H9 (cell line): ENCODE results near the gene TMEM125. TPM values are rescaled to one million over a fixed set of nuclear protein-coding genes. Genes with fewer than 3 reads are reported as not detected.

Experiments used
- DNase-seq: peaks from one replicate; pipeline ENCODE4 v3.0.0-alpha.2; 2017
- H2AFZ ChIP-seq: one replicate; pipeline ENCODE4 v1.6.1; 2013; ENCODE audit warnings: mild to moderate bottlenecking, low read length, control low read depth, moderate library complexity
- H2AK5ac ChIP-seq: 2 replicates; pipeline ENCODE4 v1.6.1; 2013; ENCODE audit warnings: low read length, control low read depth, mixed read lengths; ENCODE audit not compliant: insufficient read length
- H2BK120ac ChIP-seq: one replicate; pipeline ENCODE4 v1.6.1; 2013; ENCODE audit warnings: low read depth, mild to moderate bottlenecking, low read length, control low read depth, inconsistent platforms; ENCODE audit not compliant: poor library complexity, severe bottlenecking
- H2BK12ac ChIP-seq: 2 replicates; pipeline ENCODE4 v1.6.1; 2013; ENCODE audit warnings: low read length, control low read depth, mixed read lengths, low read depth; ENCODE audit not compliant: insufficient read length
- H2BK15ac ChIP-seq: 2 replicates; pipeline ENCODE4 v1.6.1; 2013; ENCODE audit warnings: low read depth, low read length, control low read depth
- H2BK20ac ChIP-seq: one replicate; pipeline ENCODE4 v1.6.1; 2013; ENCODE audit warnings: low read depth, mild to moderate bottlenecking, low read length, control low read depth, inconsistent platforms; ENCODE audit not compliant: poor library complexity, severe bottlenecking
- H2BK5ac ChIP-seq: 2 replicates; pipeline ENCODE4 v1.6.1; 2013; ENCODE audit warnings: low read length, control low read depth, mixed read lengths; ENCODE audit not compliant: insufficient read length
- H3K14ac ChIP-seq: 2 replicates; pipeline ENCODE4 v1.6.1; 2013; ENCODE audit warnings: low read length, control low read depth; ENCODE audit not compliant: insufficient read depth
- H3K18ac ChIP-seq: 2 replicates; pipeline ENCODE4 v1.6.1; 2013; ENCODE audit warnings: low read depth, mild to moderate bottlenecking, mixed read lengths, low read length, control low read depth; ENCODE audit not compliant: insufficient read length
- H3K23ac ChIP-seq: 2 replicates; pipeline ENCODE4 v1.6.1; 2013; ENCODE audit warnings: low read length, control low read depth, mixed read lengths, low read depth; ENCODE audit not compliant: insufficient read length
- H3K23me2 ChIP-seq: 2 replicates; pipeline ENCODE4 v1.6.1; 2013; ENCODE audit warnings: low read depth, mild to moderate bottlenecking, mixed read lengths, low read length, control low read depth; ENCODE audit not compliant: insufficient read length, poor library complexity, severe bottlenecking
- H3K27ac ChIP-seq: 2 replicates; pipeline ENCODE4 v1.5.1; 2013; ENCODE audit warnings: low read length, control low read depth, mixed read lengths, low read depth; ENCODE audit not compliant: insufficient read length
- H3K27me3 ChIP-seq: 2 replicates; pipeline ENCODE4 v1.6.1; 2013; ENCODE audit warnings: low read length, control low read depth, inconsistent platforms; ENCODE audit not compliant: insufficient read depth
- H3K4ac ChIP-seq: 2 replicates; pipeline ENCODE4 v1.6.1; 2013; ENCODE audit warnings: low read depth, mild to moderate bottlenecking, control low read depth, inconsistent platforms, low read length, moderate library complexity
- H3K4me1 ChIP-seq: 2 replicates; pipeline ENCODE4 v1.6.1; 2013; ENCODE audit warnings: low read length, control low read depth, inconsistent platforms; ENCODE audit not compliant: insufficient read depth
- H3K4me2 ChIP-seq: 2 replicates; pipeline ENCODE4 v1.6.1; 2013; ENCODE audit warnings: low read length, control low read depth, mixed read lengths; ENCODE audit not compliant: insufficient read length, insufficient read depth
- H3K56ac ChIP-seq: 2 replicates; pipeline ENCODE4 v1.6.1; 2013; ENCODE audit warnings: low read depth, mild to moderate bottlenecking, mixed read lengths, low read length, control low read depth; ENCODE audit not compliant: insufficient read length
- H3K79me1 ChIP-seq: 2 replicates; pipeline ENCODE4 v1.6.1; 2013; ENCODE audit warnings: low read depth, mild to moderate bottlenecking, moderate library complexity, low read length, control low read depth, inconsistent platforms; ENCODE audit not compliant: insufficient read depth, poor library complexity, severe bottlenecking
- H3K79me2 ChIP-seq: 2 replicates; pipeline ENCODE4 v1.6.1; 2013; ENCODE audit warnings: low read length, control low read depth, inconsistent platforms; ENCODE audit not compliant: insufficient read depth
- H3K9ac ChIP-seq: 2 replicates; pipeline ENCODE4 v1.6.1; 2013; ENCODE audit warnings: low read length, control low read depth, mixed read lengths; ENCODE audit not compliant: insufficient read length; ENCODE audit errors: extremely low read depth
- H3K9me3 ChIP-seq: one replicate; pipeline ENCODE4 v1.6.1; 2013; ENCODE audit warnings: low read depth, low read length, inconsistent platforms; ENCODE audit not compliant: control insufficient read depth
- H3T11ph ChIP-seq: one replicate; pipeline ENCODE4 v1.6.1; 2013; ENCODE audit warnings: mild to moderate bottlenecking, low read length, control low read depth, inconsistent platforms
- H4K20me1 ChIP-seq: one replicate; pipeline ENCODE4 v1.6.1; 2013; ENCODE audit not compliant: control insufficient read depth, insufficient read length, insufficient read depth
- H4K5ac ChIP-seq: 2 replicates; pipeline ENCODE4 v1.6.1; 2013; ENCODE audit warnings: low read depth, mild to moderate bottlenecking, mixed read lengths, low read length, control low read depth; ENCODE audit not compliant: insufficient read length
- H4K8ac ChIP-seq: replicated peaks from 2 replicates; pipeline ENCODE4 v1.6.1; 2013; ENCODE audit warnings: low read length, control low read depth, mixed read lengths, low read depth; ENCODE audit not compliant: insufficient read length
- H4K91ac ChIP-seq: 2 replicates; pipeline ENCODE4 v1.6.1; 2013; ENCODE audit warnings: low read depth, mild to moderate bottlenecking, moderate library complexity, mixed read lengths, low read length, control low read depth; ENCODE audit not compliant: insufficient read length
- H3K27ac Mint-ChIP-seq, 3 experiments: 2 replicates in 2 of 3; 3 replicates in 1 of 3; pipeline ENCODE4 v1.8.0; 2020 to 2021; ENCODE audit warnings: mixed read lengths in 3 of 3, mild to moderate bottlenecking in 1 of 3, moderate library complexity in 1 of 3
- H3K27me3 Mint-ChIP-seq: 2 replicates; pipeline ENCODE4 v1.8.0; 2021; ENCODE audit warnings: low read depth, mild to moderate bottlenecking, moderate library complexity, mixed read lengths
- H3K36me3 Mint-ChIP-seq, 3 experiments: 2 replicates in 2 of 3; 3 replicates in 1 of 3; pipeline ENCODE4 v1.8.0; 2020 to 2021; ENCODE audit warnings: low read depth in 3 of 3, mixed read lengths in 3 of 3; ENCODE audit not compliant: insufficient read depth in 1 of 3
- H3K4me1 Mint-ChIP-seq, 2 experiments: 2 replicates each; pipeline ENCODE4 v1.8.0; 2020; ENCODE audit warnings: mixed read lengths in 2 of 2
- H3K4me3 Mint-ChIP-seq, 2 experiments: 2 replicates in 1 of 2; 3 replicates in 1 of 2; pipeline ENCODE4 v1.8.0; 2020 to 2021; ENCODE audit warnings: mild to moderate bottlenecking in 2 of 2, mixed read lengths in 2 of 2, moderate library complexity in 1 of 2
- H3K9me3 Mint-ChIP-seq, 2 experiments: 2 replicates in 1 of 2; 3 replicates in 1 of 2; pipeline ENCODE4 v1.8.0; 2020; ENCODE audit warnings: mild to moderate bottlenecking in 2 of 2, mixed read lengths in 2 of 2, moderate library complexity in 1 of 2
- WGBS: extraction: QIAGEN DNeasy Blood & Tissue Kit; methylation state at CpG from one replicate; pipeline ENCODE4 v1.1.7; 2013; ENCODE audit warnings: missing lambda C conversion rate, low lambda C conversion rate, mixed read lengths; ENCODE audit not compliant: insufficient read length; ENCODE audit errors: extremely low coverage; 5-methylcytosine and 5-hydroxymethylcytosine counted together
- long read RNA-seq: library from polyadenylated mRNA; unstranded; transcript quantifications from one replicate; pipeline ENCODE4 v2.0.0, GENCODE V29; 2020
- total RNA-seq: library from RNA; stranded (reverse); gene quantifications from 2 replicates; pipeline ENCODE4 v1.2.1, GENCODE V29; 2021
- TF ChIP-seq, protein P1 (sequence below): fragments of 200-600 bp; sonication (generic); conservative IDR thresholded peaks from 3 replicates; pipeline ENCODE4 v1.8.0; 2021; ENCODE audit warnings: antibody characterized with exemption, mild to moderate bottlenecking

TMEM125 gene
- total RNA-seq = 19.1 and 19.6 TPM in 2 replicates
- long read RNA-seq, partial matches to known transcripts = 246 of 267 reads
- long read RNA-seq, other reads (novel, unspliced or antisense) = 20 of 267 reads

DNA sequence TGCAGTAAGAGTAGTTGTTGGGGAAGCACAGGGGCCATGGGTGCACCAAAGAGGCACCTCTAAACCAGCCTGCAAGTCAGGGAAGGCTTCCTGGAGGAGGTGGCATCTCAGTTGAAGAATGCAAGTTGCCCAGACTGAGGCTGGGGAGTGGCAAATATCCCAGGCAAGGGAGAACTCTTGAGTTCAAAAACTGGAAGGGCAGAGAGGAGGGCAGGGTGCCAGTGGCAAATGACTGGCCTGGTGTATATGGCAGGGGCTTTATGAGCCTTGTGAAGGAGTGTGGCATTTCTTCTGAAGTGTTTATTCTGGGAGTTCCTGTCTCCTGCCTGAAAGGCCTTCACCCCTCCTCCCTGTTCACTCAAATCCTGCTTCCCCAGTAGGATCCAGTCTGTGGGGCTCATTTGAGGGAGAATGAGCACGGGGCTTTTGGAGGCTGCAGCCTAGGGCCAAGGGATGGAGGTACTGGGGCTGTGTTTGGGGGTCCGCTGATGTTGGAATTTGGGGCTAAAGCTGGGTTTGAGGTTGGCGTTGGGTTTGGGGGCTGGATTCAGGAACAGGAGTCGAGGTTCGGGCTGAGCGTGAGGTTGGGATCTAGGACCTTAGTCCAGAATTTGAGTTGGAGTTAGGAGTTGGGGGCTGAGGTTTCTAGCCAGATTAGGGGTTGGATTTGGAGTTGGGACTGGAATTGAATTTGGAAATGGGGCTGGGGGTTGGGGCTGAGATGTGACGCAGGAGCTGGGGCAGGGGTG lies at the start of gene TMEM125:
TSS of gene TMEM125 (plus strand) at position 357 of the 749 bp plus-strand sequence. CDS start 2,740 bp downstream, outside the sequence.
- Histone ChIP-seq H2BK120ac (no peak within 1 kb of the TSS), H2AK5ac (no peak within 1 kb of the TSS), H3K27ac (peak within 1 kb of the TSS; percentile 24), H2BK15ac (no peak within 1 kb of the TSS), H3K4ac (no peak within 1 kb of the TSS), H3K79me1 (no peaks in the 10 kb centered on the region), H4K8ac (no peak within 1 kb of the TSS), H3K18ac (peak within 1 kb of the TSS; percentile 29), H3K14ac (peak within 1 kb of the TSS; percentile 86), H4K5ac (no peak within 1 kb of the TSS), H2BK20ac (no peak within 1 kb of the TSS), H2AFZ (no peak within 1 kb of the TSS), H3K9ac (peak within 1 kb of the TSS; percentile 13), H3K9me3 (no peaks in the 10 kb centered on the region), H3K56ac (no peak within 1 kb of the TSS), H3K23me2 (peaks cover 6% of the 10 kb centered on the region), H3K27me3 (no peaks in the 10 kb centered on the region), H2BK5ac (no peak within 1 kb of the TSS), H4K91ac (peak within 1 kb of the TSS; percentile 38), H3T11ph (no peak within 1 kb of the TSS), H3K4me2 (peak within 1 kb of the TSS; percentile 65), H3K4me1 (peaks cover 5% of the 10 kb centered on the region; the same call in 1 of the 2 replicates), H4K20me1 (peaks cover 3% of the 10 kb centered on the region), H3K79me2 (no peaks in the 10 kb centered on the region), H2BK12ac (peak within 1 kb of the TSS; percentile 4), H3K23ac (no peak within 1 kb of the TSS)
- Mint-ChIP-seq H3K4me1 (peaks cover 22 to 26% of the 10 kb centered on the region in 2 experiments), H3K9me3 (peaks cover 9 to 15% of the 10 kb centered on the region in 2 experiments), H3K36me3 (peaks cover 7 to 24% (median 20%) of the 10 kb centered on the region in 3 experiments; a peak in 6 of 7 replicates), H3K4me3 (peak within 1 kb of the TSS; percentile 84 to 89), H3K27me3 (peaks cover 5% of the 10 kb centered on the region), H3K27ac (peak within 1 kb of the TSS; percentile 97 to 98 (median 97))
- TF ChIP-seq, protein P1, sequence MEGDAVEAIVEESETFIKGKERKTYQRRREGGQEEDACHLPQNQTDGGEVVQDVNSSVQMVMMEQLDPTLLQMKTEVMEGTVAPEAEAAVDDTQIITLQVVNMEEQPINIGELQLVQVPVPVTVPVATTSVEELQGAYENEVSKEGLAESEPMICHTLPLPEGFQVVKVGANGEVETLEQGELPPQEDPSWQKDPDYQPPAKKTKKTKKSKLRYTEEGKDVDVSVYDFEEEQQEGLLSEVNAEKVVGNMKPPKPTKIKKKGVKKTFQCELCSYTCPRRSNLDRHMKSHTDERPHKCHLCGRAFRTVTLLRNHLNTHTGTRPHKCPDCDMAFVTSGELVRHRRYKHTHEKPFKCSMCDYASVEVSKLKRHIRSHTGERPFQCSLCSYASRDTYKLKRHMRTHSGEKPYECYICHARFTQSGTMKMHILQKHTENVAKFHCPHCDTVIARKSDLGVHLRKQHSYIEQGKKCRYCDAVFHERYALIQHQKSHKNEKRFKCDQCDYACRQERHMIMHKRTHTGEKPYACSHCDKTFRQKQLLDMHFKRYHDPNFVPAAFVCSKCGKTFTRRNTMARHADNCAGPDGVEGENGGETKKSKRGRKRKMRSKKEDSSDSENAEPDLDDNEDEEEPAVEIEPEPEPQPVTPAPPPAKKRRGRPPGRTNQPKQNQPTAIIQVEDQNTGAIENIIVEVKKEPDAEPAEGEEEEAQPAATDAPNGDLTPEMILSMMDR = no peak
- WGBS = no CpG with 5 or more reads among the region's 7 CpGs
- DNase-seq = peak; percentile 33
